Progenitor cell of endocrine pancreas (in vitro differentiated cells): Measurements from ENCODE around the gene GTF2A1. TPM values are rescaled to one million over a fixed set of nuclear protein-coding genes. Genes with fewer than 3 reads are reported as not detected.

Experiments
- DNase-seq: peaks from one replicate; pipeline ENCODE4 v3.0.0; 2021; ENCODE audit warnings: low spot score; ENCODE audit not compliant: unreplicated experiment
- H3K27ac Mint-ChIP-seq: 2 replicates; pipeline ENCODE4 v1.8.0; 2021; ENCODE audit warnings: mild to moderate bottlenecking, moderate library complexity, mixed read lengths
- H3K27me3 Mint-ChIP-seq: 2 replicates; pipeline ENCODE4 v1.8.0; 2021; ENCODE audit warnings: mixed read lengths
- H3K36me3 Mint-ChIP-seq: 2 replicates; pipeline ENCODE4 v1.8.0; 2022; ENCODE audit warnings: mixed read lengths; ENCODE audit not compliant: insufficient read depth
- H3K4me1 Mint-ChIP-seq: 2 replicates; pipeline ENCODE4 v1.8.0; 2021; ENCODE audit warnings: low read depth, mixed read lengths
- H3K4me3 Mint-ChIP-seq: 2 replicates; pipeline ENCODE4 v1.8.0; 2021; ENCODE audit warnings: low read depth, mild to moderate bottlenecking, moderate library complexity, mixed read lengths
- H3K9me3 Mint-ChIP-seq: 2 replicates; pipeline ENCODE4 v1.8.0; 2021; ENCODE audit warnings: low read depth, mixed read lengths
- total RNA-seq: library from RNA; stranded (reverse); gene quantifications from 2 replicates; pipeline ENCODE4 v1.2.1, GENCODE V29; 2021
- TF ChIP-seq, protein P1 (sequence below): fragments of 200-600 bp; sonication (generic); IDR thresholded peaks from one replicate; pipeline ENCODE4 v1.5.0; 2021; ENCODE audit warnings: antibody characterized with exemption, mild to moderate bottlenecking; ENCODE audit not compliant: unreplicated experiment

The GTF2A1 gene
- total RNA-seq, 1 donor from 2014 or later = 33.4 TPM

GRCh38 chr14:81141426-81141825, 79.3 kb downstream of the GTF2A1 start:
- Mint-ChIP-seq H3K9me3 (no peaks in the 10 kb centered on the region), H3K27me3 (no peaks in the 10 kb centered on the region), H3K4me1 (no peaks in the 10 kb centered on the region), H3K36me3 (no peaks in the 10 kb centered on the region), H3K4me3 (no peak overlapping the region), H3K27ac (no peak overlapping the region)
- no peak for DNase-seq
- TF ChIP-seq, protein P1, sequence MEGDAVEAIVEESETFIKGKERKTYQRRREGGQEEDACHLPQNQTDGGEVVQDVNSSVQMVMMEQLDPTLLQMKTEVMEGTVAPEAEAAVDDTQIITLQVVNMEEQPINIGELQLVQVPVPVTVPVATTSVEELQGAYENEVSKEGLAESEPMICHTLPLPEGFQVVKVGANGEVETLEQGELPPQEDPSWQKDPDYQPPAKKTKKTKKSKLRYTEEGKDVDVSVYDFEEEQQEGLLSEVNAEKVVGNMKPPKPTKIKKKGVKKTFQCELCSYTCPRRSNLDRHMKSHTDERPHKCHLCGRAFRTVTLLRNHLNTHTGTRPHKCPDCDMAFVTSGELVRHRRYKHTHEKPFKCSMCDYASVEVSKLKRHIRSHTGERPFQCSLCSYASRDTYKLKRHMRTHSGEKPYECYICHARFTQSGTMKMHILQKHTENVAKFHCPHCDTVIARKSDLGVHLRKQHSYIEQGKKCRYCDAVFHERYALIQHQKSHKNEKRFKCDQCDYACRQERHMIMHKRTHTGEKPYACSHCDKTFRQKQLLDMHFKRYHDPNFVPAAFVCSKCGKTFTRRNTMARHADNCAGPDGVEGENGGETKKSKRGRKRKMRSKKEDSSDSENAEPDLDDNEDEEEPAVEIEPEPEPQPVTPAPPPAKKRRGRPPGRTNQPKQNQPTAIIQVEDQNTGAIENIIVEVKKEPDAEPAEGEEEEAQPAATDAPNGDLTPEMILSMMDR = no peak

DNA sequence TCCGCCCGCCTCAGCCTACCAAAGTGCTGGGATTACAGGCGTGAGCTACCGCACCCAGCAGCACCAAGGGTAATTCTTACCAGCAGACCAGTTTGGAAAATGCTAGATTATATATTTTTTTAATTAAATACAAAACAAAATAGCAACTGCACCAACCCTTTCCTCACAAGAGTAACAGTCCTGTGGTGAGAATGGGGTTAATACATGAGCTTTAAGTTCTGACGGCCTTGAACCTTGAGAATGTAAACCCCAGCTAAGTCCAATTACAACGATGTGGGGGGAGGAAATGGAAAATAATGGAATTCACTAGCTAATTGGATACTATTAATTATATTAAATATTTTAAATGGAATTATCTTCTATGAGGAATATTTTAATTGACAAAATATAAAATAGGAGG, 82.3 kb downstream of the GTF2A1 start:
- H3K4me1 Mint-ChIP-seq = no peaks in the 10 kb centered on the region
- H3K27ac Mint-ChIP-seq = no peak overlapping the region
- TF ChIP-seq, protein P1 = no peak
- H3K27me3 Mint-ChIP-seq = no peaks in the 10 kb centered on the region
- H3K4me3 Mint-ChIP-seq = no peak overlapping the region
- H3K36me3 Mint-ChIP-seq = no peaks in the 10 kb centered on the region
- DNase-seq = no peak
- H3K9me3 Mint-ChIP-seq = no peaks in the 10 kb centered on the region

DNA sequence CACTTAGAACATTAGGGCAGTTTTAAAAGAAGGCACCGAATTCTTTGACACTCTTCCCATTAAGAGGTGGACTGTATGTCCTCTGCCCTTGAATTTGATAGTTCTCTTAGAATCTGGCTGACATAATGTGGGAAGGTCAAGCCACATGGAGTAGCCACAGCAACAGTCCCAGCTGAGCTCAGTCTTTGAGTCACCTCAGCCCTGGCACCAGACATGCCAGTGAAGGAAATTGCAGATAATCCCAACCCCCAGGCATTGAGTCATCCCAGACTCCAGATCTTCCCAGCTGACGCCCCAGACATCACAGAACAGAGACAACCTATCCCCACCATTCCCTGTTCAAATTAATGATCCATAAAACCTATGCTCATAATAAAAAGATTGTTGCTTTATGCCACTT, 83.4 kb downstream of the GTF2A1 start:
- Mint-ChIP-seq H3K4me1 (no peaks in the 10 kb centered on the region), H3K9me3 (no peaks in the 10 kb centered on the region), H3K27me3 (no peaks in the 10 kb centered on the region), H3K36me3 (no peaks in the 10 kb centered on the region), H3K4me3 (no peak overlapping the region), H3K27ac (no peak overlapping the region)
- DNase-seq = no peak
- TF ChIP-seq, protein P1 = no peak

DNA sequence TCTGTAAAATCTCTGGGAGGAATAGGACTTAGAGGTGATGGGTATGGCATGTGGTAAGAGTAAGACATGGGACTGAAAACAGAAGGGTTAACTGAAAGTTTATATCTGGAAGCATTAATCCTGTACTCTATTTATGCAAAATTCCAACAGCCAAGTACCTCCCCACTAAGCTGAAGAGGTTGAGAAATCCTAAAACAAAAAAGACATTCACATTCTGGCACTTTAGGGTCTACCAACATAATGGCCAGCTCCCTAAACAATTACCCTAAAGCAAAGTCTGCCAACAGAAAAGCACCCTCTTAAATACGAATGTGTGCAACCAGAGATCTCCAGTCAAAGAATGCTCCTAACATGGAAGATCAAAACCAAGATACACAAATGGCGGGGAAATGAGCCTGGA, 87.4 kb downstream of the GTF2A1 start:
- DNase-seq = no peak
- Mint-ChIP-seq H3K27ac (no peak overlapping the region), H3K9me3 (no peaks in the 10 kb centered on the region), H3K4me1 (no peaks in the 10 kb centered on the region), H3K36me3 (no peaks in the 10 kb centered on the region), H3K4me3 (no peak overlapping the region), H3K27me3 (no peaks in the 10 kb centered on the region)
- TF ChIP-seq, protein P1 = no peak

DNA sequence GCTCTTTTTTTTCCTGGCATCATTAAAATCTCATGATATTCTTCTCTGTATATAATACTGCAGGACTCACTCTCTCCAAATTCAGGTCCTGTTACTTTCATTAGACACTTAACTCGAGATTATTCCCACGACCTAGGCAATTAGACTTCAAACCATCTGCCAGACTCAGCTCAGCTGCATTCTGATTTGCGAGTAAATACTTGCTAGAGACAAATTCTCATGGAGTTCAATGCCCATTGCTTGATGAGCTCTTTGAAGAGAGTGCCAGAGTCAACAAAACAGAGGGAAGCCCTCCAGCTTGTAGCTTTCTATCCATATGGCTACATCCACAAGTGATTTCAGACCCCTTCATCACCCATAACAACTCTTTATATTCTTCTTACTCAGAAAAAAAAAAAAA, 88.3 kb downstream of the GTF2A1 start:
- H3K27ac Mint-ChIP-seq = no peak overlapping the region
- H3K27me3 Mint-ChIP-seq = no peaks in the 10 kb centered on the region
- TF ChIP-seq, protein P1 = no peak
- no peak overlapping the region for H3K4me3 Mint-ChIP-seq
- H3K4me1 Mint-ChIP-seq = no peaks in the 10 kb centered on the region
- DNase-seq = no peak
- H3K9me3 Mint-ChIP-seq = no peaks in the 10 kb centered on the region
- no peaks in the 10 kb centered on the region for H3K36me3 Mint-ChIP-seq
